Measurements from ENCODE around the gene FBXO27. TPM values are rescaled to one million over a fixed set of nuclear protein-coding genes. Genes with fewer than 3 reads are reported as not detected.
"Not testable (repeated sequence)": the region's sequence is repeated elsewhere in the genome, so short reads cannot be mapped to it uniquely, and the experiment has no call there.

FBXO27 gene, protein sequence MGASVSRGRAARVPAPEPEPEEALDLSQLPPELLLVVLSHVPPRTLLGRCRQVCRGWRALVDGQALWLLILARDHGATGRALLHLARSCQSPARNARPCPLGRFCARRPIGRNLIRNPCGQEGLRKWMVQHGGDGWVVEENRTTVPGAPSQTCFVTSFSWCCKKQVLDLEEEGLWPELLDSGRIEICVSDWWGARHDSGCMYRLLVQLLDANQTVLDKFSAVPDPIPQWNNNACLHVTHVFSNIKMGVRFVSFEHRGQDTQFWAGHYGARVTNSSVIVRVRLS
- 41.9 TPM for total RNA-seq

DNA sequence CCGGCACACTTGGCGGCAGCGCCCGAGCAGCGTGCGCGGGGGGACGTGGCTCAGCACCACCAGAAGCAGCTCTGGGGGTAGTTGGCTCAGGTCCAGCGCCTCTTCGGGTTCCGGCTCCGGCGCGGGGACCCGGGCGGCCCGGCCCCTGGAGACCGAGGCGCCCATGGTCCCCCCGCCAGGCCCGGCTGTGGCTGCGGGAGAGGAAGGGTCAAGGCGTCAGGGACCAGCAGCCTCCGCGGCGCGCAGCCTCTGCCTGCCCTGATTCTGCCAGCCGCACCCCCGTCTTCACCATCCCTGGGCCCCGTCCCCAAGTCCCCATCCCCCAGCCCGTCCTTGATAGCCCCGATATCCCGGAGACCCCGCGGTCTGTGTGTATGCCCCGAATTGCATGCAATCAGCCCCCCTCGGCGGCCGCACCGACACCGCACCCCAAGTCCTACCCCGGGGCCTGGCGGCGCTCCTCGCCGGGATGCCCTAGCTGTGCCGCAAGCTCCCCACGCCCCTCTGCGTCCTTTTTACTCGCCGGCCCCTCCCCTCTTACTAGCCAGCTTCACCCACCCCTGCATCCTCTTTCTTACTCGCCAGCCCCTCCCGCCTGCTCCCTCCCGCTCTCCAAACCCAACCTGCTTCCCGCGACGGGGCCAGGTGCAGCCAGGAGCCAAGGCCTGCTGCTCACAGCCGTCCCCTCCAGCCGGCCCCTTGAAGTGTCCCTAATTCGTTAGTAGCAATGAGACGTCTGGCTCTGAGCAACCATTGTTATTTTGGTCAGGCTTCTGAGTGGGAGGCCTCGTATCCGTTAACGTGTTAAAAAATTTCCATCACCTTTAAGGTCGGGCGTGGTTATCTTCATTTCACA is at the start of gene FBXO27:
FBXO27 (minus strand) TSS at position 487 of the 856 bp plus-strand sequence; CDS start at position 165, 322 bp downstream.
- ATAC-seq: peak; percentile 39

DNA sequence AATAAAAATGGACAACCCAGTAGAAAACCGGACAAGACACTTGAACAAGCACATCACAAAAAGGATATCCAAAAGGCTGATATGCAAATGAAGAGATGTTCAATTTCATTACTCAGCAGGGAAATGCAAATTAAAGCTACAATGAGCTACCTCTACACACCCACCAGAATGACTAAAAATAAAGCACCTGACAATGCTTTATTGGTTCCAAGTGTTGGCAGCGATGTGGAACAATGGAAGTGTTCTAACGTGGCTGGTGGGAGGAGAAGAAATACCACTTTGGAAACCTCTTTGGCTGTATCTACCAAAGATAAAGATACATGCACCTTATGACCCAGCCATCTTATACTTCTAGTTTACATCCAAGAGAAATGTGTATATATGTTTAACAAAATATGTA is 48.1 kb upstream of the FBXO27 start:
- ATAC-seq: peak; percentile 33

GRCh38 chr19:39078436-39079200 is 46.3 kb upstream of the FBXO27 start:
- ATAC-seq: peak; percentile 69

DNA sequence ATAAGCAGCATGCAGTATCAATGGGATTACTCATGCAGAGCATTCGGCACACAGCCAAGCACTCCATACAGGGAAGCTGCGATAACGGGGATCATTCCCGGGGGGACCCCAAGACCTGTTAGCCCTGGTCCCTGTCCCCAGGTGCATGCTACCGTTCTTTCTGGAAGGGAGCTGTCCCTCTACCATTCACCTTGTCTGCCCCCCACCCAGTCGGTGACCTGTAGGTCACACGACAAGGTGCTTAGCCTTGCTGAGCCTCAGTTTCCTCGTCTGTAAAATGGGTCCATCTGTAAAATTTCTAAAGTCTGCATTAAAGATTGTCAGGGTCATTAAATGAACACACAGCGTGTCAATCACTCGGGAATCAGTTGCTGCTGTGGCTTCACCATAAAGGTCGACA is 45.0 kb upstream of the FBXO27 start:
- no peak for ATAC-seq

DNA sequence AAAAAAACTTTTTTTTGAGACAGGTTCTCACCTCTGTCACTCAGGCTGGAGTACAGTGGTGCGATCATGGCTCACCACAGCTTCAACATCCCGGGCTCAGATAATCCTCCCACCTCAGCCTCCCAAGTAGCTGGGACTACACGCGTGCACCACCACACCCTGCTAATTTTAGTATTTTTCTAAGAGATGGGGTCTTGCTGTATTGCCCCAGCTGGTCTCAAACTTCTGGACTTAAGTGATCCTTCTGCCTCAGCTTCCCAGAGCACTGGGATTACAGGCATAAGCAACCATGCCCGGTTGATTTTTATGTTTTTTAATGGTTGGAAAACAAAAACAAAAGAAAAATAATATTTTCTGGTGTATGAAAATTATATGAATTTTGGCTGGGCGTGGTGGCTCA is 42.6 kb upstream of the FBXO27 start:
- ATAC-seq: no peak

DNA sequence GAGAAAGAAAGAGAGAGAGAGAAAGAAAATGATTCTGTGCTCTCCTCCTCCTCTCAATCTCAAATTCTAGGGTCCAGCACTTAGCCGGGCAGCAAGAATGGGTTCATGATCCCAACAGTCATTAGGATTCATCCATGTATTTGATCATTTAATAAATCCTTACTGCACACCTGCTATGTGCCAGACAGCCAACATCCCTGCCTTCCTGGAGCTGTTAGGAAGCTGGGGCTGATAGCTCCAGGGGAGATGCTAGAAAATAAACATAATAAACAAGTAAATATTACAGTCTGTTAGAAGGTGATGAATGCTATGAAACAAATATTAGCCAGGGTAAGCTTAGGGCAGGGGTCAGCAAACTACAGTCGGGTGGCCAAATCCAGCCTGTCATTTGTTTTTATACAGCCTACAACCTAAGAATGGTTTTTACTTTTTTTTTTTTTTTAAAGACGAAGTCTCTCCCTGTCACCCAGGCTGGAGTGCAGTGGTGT is 41.9 kb upstream of the FBXO27 start:
- ATAC-seq: no peak

- no peak for ATAC-seq
These were observed 38.5 kb upstream of the FBXO27 start for GRCh38 chr19:39070888-39071287.

- ATAC-seq: not testable (repeated sequence)
These were observed 35.9 kb upstream of the FBXO27 start for GRCh38 chr19:39068259-39068658.

- no peak for ATAC-seq
These were observed 34.8 kb upstream of the FBXO27 start for GRCh38 chr19:39067104-39067503.

DNA sequence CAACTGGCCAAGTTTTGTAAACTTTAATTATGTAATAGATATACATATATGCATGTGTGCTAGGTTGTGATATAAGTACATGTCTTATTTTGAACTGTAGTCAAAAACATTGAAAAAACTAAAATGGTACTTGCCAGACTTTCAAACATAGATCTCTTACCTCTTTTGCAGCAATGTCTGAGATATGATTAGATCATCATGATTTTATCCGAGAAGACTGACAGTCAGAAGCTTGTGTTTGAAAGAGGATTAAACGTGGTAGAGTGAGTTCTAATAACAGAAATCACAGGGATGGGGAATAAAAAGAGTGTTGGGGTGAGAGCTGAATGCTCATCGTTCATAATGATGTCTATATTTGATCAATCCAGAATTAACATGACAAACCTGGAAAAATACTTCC is 33.6 kb upstream of the FBXO27 start:
- no peak for ATAC-seq

GRCh38 chr19:39064405-39064804 is 32.1 kb upstream of the FBXO27 start:
- ATAC-seq: no peak

GRCh38 chr19:39060171-39060570 is 27.8 kb upstream of the FBXO27 start:
- ATAC-seq: no peak

GRCh38 chr19:39059302-39059701 is 27.0 kb upstream of the FBXO27 start:
- ATAC-seq: no peak

DNA sequence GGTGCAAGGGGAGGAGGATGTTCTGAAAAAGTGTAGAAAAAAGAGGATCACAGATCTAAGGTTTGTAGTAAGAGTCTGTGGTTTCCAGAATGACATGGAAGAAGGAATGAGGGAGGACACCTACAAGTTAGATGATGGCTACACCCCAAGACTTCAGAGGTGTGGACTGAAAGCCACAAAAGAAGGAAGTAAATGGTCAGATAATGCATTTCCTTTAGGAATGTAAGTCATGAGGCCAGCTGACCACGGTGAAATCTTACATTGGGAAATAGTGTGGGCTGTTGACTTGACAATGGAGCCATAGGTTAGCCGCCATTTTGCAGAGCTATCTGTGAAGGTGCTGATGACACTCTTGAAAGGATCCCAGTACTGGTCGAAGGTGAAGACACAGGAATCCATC is 25.3 kb upstream of the FBXO27 start:
- peak; percentile 54 for ATAC-seq

DNA sequence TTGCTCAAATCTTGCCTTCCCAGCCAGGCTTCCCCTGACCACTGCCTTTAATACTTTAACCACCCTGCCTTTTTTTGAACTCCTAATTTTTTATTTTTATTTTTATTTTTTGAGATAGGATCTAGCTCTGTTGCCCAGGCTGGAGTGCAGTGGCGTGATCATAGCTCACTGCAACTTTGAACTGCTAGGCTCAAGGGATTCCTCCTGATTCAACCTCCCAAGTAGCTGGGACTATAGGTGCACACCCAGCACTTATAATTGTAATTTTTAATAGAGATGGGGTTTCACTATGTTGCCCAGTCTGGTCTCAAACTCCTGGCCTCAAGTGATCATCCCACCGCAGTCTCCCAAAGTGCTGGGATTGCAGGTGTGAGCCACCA is 21.7 kb upstream of the FBXO27 start:
- ATAC-seq: no peak

DNA sequence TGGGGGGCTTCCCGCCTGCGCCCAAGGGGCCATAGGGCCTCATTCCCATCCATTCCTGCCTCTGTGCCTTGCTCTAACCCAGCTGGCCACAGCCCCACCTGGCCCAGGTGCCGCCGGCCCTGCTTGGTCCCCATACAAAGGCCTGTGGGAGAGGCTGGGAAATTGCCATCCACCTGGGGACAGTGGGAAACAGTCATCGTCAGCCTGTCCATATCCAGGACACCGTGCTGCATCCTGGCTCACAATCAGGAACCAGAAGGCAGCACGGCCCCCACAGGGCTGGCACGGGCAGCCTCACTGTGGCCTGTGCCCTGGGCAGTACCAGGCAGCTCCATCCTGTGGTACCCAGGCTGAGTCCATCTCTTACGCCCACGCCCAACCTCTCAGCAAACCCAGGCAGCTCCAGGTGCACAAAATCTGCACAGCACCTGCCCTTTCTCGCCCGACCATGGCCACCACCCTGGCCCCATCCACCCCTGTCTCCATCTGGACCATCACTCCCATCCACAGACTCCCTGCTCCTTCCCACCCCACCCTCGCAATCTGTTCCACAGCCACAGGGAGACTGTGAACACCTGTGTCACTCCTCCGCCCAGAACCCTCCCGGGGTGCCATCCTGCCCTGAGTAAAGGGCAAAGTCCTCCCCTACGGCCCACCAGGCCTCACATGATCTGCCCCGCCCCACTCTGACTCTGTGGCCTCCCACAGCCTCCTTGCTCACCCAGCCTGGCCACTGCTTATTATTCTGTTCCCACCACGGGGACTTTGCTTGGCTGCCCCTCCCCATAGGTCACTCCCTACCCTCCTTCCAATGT is 21.1 kb upstream of the FBXO27 start:
- ATAC-seq: no peak

- ATAC-seq: no peak
These were observed 20.5 kb upstream of the FBXO27 start for GRCh38 chr19:39052846-39053245.

GRCh38 chr19:39052243-39052746 is 19.9 kb upstream of the FBXO27 start:
- ATAC-seq: peak; percentile 58

- no peak for ATAC-seq
These were observed 14.7 kb upstream of the FBXO27 start for GRCh38 chr19:39047073-39047472.

GRCh38 chr19:39046037-39046821 is 13.9 kb upstream of the FBXO27 start:
- peak; percentile 77 for ATAC-seq

DNA sequence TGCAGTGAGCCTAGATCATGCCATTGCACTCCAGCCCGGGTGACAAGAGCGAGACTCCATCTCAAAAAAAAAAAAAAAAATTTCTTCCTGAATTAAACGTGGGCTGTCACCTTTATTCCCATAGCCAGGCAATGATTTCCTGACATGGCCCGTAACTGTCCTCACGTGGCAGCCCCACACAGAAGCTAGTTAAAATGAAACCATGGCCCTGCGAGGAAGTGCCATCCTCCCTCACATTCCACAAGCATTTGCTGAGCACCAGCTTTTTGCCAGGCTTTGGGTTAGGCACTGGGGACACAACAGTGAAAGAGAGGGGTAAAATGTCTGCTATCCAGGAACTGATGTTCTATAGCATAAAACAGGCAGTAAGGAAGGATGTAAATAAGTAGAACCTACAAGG is 13.2 kb upstream of the FBXO27 start:
- ATAC-seq: no peak

Measured in esophagus mucosa (tissue), 1 donor.